Hepatocyte (in vitro differentiated cells): ENCODE measurements around the gene GDPD5. TPM values are rescaled to one million over a fixed set of nuclear protein-coding genes. Genes with fewer than 3 reads are reported as not detected.

Source experiments
- DNase-seq: peaks from one replicate; pipeline ENCODE4 v3.0.0-alpha.2; 2016; ENCODE audit warnings: low spot score
- H2AFZ ChIP-seq: fragments of 200-600 bp; sonication (generic); 2 replicates; pipeline ENCODE4 v1.6.0; 2016; ENCODE audit warnings: antibody characterized with exemption, mild to moderate bottlenecking
- H3K27ac ChIP-seq: fragments of 200-600 bp; sonication (generic); 2 replicates; pipeline ENCODE4 v1.5.1; 2016; ENCODE audit warnings: mild to moderate bottlenecking
- H3K27me3 ChIP-seq: fragments of 200-600 bp; sonication (generic); 2 replicates; pipeline ENCODE4 v1.6.1; 2016
- H3K36me3 ChIP-seq: fragments of 200-600 bp; sonication (generic); replicated peaks from 2 replicates; pipeline ENCODE4 v1.5.1; 2016; ENCODE audit warnings: low read depth; ENCODE audit not compliant: insufficient read depth
- H3K4me1 ChIP-seq: fragments of 200-600 bp; sonication (generic); 2 replicates; pipeline ENCODE4 v1.5.1; 2016; ENCODE audit warnings: mild to moderate bottlenecking, moderate library complexity; ENCODE audit not compliant: insufficient read depth
- H3K4me2 ChIP-seq: fragments of 200-600 bp; sonication (generic); 2 replicates; pipeline ENCODE4 v1.6.0; 2016
- H3K4me3 ChIP-seq: fragments of 200-600 bp; sonication (generic); 2 replicates; pipeline ENCODE4 v1.5.1; 2016; ENCODE audit warnings: mild to moderate bottlenecking
- H3K79me2 ChIP-seq: fragments of 200-600 bp; sonication (generic); 2 replicates; pipeline ENCODE4 v1.6.0; 2017; ENCODE audit warnings: mild to moderate bottlenecking
- H3K9me2 ChIP-seq: fragments of 200-600 bp; sonication (generic); replicated peaks from 2 replicates; pipeline ENCODE4 v1.6.0; 2017; ENCODE audit warnings: mild to moderate bottlenecking; ENCODE audit not compliant: insufficient read depth
- H3K9me3 ChIP-seq: fragments of 200-600 bp; sonication (generic); 2 replicates; pipeline ENCODE4 v1.5.1; 2016; ENCODE audit warnings: low read depth, mild to moderate bottlenecking
- H4K20me1 ChIP-seq: fragments of 200-600 bp; sonication (generic); 2 replicates; pipeline ENCODE4 v1.6.0; 2016; ENCODE audit warnings: mild to moderate bottlenecking; ENCODE audit not compliant: insufficient read depth, poor library complexity, severe bottlenecking
- EZH2 ChIP-seq: fragments of 200-600 bp; sonication (generic); IDR thresholded peaks from 2 replicates; pipeline ENCODE4 v1.6.1; 2016; ENCODE audit warnings: antibody characterized with exemption, mild to moderate bottlenecking, borderline replicate concordance
- EZH2phosphoT487 ChIP-seq: fragments of 200-600 bp; sonication (generic); IDR thresholded peaks from one replicate; pipeline ENCODE4 v1.6.1; 2018; ENCODE audit warnings: antibody characterized with exemption, mild to moderate bottlenecking, low read depth, moderate library complexity; ENCODE audit not compliant: unreplicated experiment, severe bottlenecking
- WGBS: methylation state at CpG from one replicate; pipeline ENCODE4 v1.1.6; 2016; ENCODE audit warnings: low lambda C conversion rate; ENCODE audit errors: missing lambda C conversion rate; 5-methylcytosine and 5-hydroxymethylcytosine counted together
- polyA plus RNA-seq: library from polyadenylated mRNA; unstranded; fragments of >200 nt; fragmentation: Nextera tagmentation; extraction: Ambion mirVana; gene quantifications from 2 replicates; pipeline ENCODE4 v1.2.1, GENCODE V29; 2016
- total RNA-seq: library from RNA; depleted of rRNA; stranded (reverse); fragments of >200 nt; gene quantifications from 2 replicates; pipeline ENCODE4 v1.2.3, GENCODE V29; 2014
- TF ChIP-seq, protein P1 (sequence below): fragments of 200-600 bp; sonication (generic); IDR thresholded peaks from 2 replicates; pipeline ENCODE4 v1.5.1; 2016; ENCODE audit warnings: antibody characterized with exemption, mild to moderate bottlenecking; ENCODE audit not compliant: poor library complexity

The GDPD5 gene
- total and polyA plus RNA-seq, 2 experiments from 2014 or later: 5.2 to 8.9 TPM

DNA sequence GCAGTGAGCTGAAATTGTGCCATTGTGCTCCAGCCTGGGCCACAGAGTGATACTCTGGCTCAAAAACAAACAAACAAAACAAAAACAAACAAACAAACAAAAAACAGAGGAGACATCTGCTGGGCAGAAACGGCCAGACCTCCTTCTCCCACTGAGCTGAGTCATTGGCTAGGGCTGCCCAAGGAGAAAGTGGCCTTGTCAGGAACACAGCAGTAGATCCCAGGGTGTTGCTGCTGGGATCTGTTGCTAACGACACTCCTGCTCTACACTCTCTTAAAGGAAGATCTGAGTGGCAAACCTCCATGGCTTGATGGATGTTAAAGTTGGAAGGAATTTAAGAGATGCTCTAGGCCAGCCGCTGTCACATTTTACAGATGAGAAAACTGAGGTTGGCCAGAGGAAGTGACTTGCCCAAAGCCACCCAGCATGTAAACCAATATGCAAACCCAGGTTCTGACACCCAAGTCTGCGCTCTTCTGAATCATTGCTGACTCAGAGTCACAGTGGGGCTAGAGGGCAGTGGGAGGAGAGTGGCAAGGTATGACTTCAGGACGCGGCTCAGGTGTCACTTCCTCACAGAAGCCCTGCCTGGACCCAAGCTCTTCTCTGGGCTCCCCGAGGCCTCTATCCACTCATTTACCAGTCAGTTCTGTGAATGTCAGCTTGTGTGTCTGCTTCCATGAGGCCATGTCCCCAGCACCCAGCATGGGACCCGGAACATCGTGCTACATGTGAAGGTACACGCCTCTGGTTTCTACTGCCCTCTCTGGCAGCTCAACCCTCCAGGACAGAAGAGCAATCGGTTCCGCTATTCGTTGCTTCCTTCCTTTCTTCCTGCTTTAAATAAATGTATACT is 11.3 kb upstream of the GDPD5 start:
- TF ChIP-seq EZH2: no peak
- no peak for TF ChIP-seq EZH2phosphoT487
- TF ChIP-seq, protein P1, sequence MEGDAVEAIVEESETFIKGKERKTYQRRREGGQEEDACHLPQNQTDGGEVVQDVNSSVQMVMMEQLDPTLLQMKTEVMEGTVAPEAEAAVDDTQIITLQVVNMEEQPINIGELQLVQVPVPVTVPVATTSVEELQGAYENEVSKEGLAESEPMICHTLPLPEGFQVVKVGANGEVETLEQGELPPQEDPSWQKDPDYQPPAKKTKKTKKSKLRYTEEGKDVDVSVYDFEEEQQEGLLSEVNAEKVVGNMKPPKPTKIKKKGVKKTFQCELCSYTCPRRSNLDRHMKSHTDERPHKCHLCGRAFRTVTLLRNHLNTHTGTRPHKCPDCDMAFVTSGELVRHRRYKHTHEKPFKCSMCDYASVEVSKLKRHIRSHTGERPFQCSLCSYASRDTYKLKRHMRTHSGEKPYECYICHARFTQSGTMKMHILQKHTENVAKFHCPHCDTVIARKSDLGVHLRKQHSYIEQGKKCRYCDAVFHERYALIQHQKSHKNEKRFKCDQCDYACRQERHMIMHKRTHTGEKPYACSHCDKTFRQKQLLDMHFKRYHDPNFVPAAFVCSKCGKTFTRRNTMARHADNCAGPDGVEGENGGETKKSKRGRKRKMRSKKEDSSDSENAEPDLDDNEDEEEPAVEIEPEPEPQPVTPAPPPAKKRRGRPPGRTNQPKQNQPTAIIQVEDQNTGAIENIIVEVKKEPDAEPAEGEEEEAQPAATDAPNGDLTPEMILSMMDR: no peak
- no peak for DNase-seq
- no peak overlapping the region for H3K4me3 ChIP-seq
- H3K36me3 ChIP-seq: no peaks in the 10 kb centered on the region
- H3K4me1 ChIP-seq: no peaks in the 10 kb centered on the region
- no peaks in the 10 kb centered on the region for H3K9me3 ChIP-seq
- H3K4me2 ChIP-seq: no peak overlapping the region
- H3K79me2 ChIP-seq: no peaks in the 10 kb centered on the region
- 81% methylated on average over 13 of the region's 13 CpGs for WGBS
- no peaks in the 10 kb centered on the region for H3K27me3 ChIP-seq
- no peaks in the 10 kb centered on the region for H4K20me1 ChIP-seq
- no peaks in the 10 kb centered on the region for H3K9me2 ChIP-seq
- H2AFZ ChIP-seq: no peak overlapping the region
- no peak overlapping the region for H3K27ac ChIP-seq

DNA sequence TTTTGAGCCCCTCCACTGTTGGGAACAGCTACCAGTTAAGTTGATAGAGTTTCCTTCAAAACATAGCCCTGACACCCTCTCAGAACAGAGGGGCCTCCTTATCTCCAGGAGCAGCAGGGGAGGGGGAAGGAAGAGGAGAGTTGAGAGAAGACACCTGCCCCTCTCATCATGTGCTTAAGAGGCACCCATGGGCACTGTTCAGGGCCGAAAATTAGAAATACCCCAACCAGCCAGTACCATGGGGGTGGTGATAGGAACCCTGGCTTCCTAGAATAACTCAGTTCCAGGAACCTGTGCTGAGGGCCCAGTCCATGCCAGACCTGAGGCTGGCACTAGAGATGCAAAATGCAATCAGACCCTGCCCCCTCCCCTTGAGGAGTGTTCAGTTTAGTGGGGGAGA is 9.3 kb upstream of the GDPD5 start:
- Histone ChIP-seq H3K9me2 (no peaks in the 10 kb centered on the region), H3K9me3 (no peaks in the 10 kb centered on the region), H3K36me3 (no peaks in the 10 kb centered on the region), H3K4me1 (no peaks in the 10 kb centered on the region), H3K4me2 (no peak overlapping the region), H3K79me2 (no peaks in the 10 kb centered on the region), H2AFZ (no peak overlapping the region), H3K27ac (no peak overlapping the region), H3K27me3 (no peaks in the 10 kb centered on the region), H3K4me3 (no peak overlapping the region), H4K20me1 (no peaks in the 10 kb centered on the region)
- TF ChIP-seq, protein P1: no peak
- TF ChIP-seq EZH2phosphoT487 (no peak), EZH2 (no peak)
- 70% methylated on average over 1 of the region's 1 CpG for WGBS
- DNase-seq: no peak

DNA sequence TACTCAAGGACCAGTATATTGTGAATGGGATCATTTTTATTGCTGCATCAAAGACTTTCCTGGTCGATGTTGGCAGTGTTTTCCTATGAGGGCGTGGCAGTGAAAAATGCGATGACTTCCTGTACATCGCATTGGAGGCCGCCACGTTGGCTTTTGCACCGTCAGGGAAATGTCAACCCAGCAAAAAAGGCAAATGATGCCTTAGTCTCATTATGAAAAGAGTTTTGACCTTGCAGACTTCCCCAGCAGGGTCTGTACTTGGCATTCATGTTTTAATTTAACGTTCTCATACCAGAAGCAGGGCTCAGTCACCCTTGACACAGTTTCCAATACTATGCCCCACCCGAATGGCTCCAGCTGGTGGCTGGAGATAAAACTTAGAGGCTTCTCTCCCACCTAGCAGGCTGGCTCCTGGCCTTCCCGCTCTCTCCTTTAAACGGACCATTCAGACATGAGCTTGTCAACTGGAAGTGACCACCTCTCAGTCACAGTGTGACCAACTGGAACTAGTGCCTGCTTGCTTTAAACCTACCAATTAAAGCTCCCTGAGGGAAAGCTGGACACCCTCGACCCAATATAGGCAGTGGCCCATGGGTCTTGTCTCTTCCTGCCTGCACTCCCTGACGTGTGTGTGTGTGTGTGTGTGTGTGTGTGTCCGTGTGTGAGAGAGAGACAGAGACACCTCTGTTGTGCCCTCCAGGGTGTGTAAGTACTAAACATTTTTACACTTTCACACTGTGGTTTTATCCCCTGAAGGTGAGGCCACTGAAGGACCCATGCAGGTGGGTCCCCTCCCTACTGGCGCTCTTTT is 8.7 kb upstream of the GDPD5 start:
- Histone ChIP-seq H3K4me2 (no peak overlapping the region), H3K27ac (peak overlapping the region; percentile 47)

More for the DNA sequence above, 8.7 kb upstream of the GDPD5 start:
- Histone ChIP-seq H3K27me3 (no peaks in the 10 kb centered on the region), H3K4me3 (no peak overlapping the region), H3K4me1 (no peaks in the 10 kb centered on the region), H4K20me1 (no peaks in the 10 kb centered on the region), H3K36me3 (no peaks in the 10 kb centered on the region), H3K79me2 (no peaks in the 10 kb centered on the region), H3K9me3 (no peaks in the 10 kb centered on the region), H3K9me2 (no peaks in the 10 kb centered on the region), H2AFZ (no peak overlapping the region)
- WGBS: 66% methylated on average over 15 of the region's 15 CpGs
- DNase-seq: no peak
- TF ChIP-seq EZH2phosphoT487: no peak
- TF ChIP-seq, protein P1: no peak
- TF ChIP-seq EZH2: no peak
